HG02885 (cell line): ENCODE results near the gene PGS1.

Source experiments
- ATAC-seq: cut with Tn5 transposase; IDR thresholded peaks from one replicate; pipeline ENCODE4 v1.9.1; 2021; ENCODE audit warnings: mild to moderate bottlenecking; ENCODE audit not compliant: unreplicated experiment, poor library complexity

Gene PGS1

GRCh38 chr17:78345791-78346494, 32.5 kb upstream of the PGS1 start:
- no peak for ATAC-seq

DNA sequence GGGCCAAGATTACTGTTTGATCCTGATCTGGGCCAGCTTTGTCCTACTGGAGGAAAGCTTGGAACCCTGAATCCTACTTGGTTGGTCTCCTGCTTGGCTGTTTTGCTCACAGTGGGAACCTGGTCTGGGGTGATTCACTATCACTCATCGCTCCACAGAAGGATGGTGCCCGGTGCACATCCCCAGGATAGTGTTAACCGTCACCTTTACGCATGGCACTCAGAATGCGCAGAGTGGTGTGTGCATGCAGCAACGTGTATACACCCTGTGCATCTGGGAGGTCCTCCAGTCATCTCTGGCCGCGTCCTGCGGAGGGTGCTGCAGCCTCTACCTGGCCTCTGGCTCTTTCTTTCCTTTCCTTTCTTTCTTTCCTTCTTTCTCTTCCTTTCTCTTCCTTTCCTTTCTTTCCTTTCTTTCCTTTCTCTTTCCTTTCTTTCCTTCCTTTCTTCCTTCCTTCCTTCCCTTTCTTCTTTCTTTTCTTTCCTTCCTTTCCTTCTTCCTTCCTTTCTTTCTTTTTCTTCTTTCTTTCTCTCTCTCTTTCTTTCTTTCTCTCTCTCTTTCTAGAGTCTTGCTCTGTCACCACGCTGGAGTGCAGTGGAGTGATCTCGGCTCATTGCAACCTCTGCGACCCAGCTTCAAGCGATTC, 31.7 kb upstream of the PGS1 start:
- ATAC-seq, result no peak

DNA sequence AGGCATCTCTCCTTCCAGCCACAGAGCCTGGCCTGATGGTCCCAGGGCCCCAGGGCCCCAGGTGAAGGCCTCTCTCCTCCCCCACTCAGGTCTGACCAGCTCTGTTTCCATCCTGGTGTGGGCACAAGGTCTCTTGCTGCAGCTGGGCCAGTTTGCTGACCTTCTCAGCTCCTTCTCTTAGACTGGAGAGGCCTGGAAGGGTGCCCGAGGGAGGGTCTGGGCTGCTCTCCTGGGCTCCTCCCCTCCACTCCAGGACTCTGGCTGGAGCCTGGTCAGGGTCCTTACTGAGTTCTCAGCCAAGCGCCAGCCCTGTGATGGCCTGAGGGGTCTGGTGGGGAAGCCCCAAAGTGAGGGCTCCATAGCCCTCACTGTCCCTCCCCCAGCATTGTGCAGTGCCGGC, 31.0 kb upstream of the PGS1 start:
- ATAC-seq, result no peak

- no peak for ATAC-seq
These were observed 30.2 kb upstream of the PGS1 start for GRCh38 chr17:78348055-78348770.

DNA sequence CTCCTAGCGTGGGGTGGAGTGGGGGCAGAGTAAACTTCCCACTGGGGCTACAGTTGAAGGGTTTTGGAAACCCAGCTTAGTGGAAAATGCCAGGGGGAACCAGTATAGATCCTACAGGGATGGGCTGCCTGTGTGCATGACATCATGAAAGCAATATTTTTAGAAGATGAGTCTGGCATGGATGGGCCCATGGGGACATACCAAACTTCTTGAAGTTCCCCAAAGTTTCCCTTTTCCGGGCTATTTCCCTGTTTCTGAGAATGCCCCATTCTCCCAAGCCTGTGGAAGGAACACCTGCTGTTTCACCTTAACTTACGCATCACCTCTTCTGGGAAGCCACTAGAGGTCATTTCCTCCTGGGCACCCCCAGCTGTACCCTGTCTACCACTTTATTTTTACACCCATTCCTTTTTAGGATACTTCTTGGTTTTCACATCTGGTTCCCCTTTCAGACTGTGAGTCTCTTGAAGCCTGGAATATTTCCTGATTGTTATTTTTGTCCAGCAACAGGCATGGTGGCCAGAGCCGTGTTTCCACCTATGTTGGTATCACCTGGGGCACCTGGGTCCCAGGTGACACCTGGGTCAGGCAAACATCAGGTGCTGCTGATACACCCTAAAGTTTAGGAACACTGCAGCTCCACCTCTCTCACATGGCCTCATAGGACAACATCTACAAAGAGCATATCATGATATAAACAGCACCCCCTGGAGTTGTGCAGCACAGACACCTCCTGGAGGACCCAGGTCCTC, 28.4 kb upstream of the PGS1 start:
- ATAC-seq, result no peak

DNA sequence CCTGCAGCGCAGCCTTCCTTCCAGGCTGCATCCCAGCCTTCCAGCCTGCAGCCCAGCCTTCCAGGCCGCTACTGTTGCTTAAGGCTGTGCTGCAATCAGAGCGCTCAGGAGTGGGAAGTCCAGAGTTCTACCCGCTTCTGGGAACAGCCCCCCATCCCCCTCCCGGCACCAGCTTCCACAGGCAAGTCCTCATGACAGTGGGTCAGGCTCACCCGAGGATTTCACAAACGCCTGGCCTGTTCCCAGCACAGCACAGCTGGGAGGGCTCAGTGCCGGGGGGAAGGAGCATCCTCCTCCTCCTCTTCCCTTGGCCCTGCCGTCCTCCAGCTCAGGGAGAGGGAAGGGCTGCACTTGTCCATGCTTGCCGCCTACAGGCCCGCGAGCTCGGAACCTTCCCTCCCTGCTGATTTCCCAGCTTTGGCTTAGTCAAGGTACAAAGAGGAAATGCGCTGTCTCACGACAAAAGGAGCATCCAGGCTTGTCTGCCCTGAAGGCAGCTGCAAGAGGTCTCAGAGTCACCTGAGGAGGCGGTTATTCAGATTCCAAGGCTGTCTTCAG, 26.9 kb upstream of the PGS1 start:
- ATAC-seq, result no peak

DNA sequence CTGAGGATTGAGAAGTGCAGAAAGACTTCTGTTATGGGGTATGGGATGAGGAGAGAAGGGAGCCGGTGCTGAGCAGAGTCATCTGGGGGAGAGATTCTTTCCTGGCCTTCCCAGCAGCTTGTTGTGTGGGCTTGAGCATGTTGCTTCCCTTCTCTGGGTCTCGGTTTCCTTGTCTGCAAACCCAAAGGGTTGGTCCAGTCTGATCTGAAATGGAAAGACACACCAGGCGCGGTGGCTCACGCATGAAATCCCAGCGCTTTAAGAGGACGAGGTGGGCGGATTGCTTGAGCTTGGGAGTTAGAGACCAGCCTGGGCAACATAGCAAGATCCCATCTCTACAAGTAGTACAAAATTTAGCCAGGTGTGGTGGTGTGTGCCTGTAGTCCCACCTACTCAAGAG, 24.6 kb upstream of the PGS1 start:
- no peak for ATAC-seq

DNA sequence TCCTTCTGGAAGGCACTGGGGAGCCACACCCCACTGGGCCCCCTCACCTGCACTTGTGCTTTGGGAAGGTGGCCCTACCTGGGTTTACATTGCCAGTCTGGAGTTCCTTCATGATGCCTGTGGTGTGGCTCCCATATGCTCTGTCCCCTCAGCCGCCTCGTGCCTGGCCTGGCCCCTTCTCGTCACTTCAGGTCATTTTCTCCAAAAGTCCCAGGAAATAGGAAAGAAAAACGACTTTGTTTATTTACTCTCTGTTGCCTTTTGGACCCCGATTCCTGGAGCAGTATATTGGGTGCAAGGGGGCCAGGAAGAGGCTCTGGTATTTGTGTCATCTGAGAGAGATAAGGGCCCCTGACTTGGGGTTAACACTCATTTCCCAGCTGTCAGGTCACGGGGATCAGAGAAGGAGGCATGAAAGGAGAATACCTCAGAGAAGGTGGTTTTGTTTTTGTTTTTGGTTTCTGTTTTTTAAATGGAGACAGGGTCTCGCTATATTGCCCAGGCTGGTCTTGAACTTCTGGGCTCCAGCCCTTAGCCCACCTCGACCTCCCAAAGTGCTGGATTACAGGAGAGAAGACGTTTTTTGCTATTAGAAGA, 23.3 kb upstream of the PGS1 start:
- no peak for ATAC-seq

GRCh38 chr17:78355701-78356100, 22.7 kb upstream of the PGS1 start:
- ATAC-seq, result no peak

GRCh38 chr17:78356101-78356713, 22.2 kb upstream of the PGS1 start:
- peak; percentile 67 for ATAC-seq

GRCh38 chr17:78357177-78357586, 21.3 kb upstream of the PGS1 start:
- ATAC-seq, result no peak

DNA sequence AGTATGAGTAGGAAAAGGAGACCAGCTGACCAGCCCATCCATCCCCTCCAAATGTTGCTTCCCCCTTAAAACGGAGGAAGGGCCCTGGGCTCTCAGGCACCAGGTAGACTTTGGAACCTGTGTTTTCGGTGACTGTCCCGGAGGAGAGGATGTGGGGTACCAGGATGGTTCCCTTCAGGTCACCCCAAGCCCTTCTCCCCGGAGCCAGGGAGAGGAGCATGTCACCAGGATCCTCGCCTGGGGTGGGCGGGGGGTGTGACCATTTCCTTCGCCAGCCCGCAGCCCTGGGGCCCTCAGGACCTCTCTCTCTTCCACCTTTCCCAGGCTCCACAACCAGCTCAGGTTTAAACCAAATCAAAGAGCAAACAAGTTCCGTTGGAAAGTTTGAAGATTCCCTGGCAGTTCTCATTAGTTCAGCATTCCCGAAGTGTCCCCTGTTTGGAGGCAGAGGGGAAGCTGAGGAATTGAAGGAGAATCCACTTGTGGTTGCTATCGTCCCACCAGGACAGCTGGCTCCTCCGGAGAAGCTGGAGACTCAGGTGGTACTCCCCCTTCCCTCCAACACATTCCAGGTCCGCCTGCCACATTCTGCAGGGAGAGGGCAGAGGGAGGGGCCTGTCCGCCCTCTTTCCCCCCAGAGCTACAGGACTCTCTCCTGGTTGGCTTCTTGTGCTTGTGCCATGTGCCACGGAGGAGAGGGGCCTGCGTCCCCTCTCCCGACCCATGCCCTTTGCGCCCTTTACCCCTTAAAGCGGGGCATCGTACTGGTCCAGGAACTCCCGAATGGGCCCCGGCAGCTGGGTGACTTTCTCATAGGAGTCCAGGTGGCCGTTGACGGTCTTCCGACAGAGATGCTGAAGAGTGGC, 20.5 kb upstream of the PGS1 start:
- ATAC-seq, result no peak

DNA sequence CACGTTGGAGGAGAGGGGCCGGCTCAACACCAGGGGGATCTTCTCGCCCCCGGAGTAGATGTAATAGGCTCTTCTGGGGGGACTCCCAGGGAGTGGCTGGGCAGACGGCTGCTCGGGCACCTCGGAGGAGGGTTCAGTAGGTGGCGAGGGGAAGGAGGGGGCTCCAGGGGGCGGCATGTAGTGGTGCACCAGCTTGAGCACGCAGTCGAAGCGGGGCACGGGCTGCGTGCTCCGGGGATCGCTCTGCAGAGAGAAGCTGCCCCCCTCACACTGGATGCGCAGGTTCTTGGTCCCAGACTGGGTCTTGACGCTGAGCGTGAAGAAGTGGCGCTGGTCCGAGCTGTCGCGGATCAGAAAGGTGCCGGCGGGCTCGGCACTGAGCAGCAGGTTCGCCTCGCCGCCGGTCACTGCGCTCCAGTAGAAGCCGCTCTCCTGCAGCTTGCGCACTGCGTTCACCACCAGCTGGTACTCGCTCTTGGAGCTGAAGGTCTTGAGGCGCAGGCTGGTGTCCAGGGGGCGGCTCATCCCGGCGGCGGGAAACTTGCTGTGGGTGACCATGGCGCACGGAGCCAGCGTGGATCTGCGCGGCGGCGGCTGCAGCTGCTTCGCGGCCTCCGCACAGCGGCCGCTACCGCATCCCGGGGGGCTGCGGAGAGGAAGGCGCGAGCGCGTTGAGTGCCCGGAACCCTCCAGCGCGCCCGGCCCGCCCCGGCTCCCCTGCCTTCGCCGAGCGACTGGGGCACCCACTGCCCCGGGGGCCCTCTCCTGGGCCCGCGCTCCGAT, 19.7 kb upstream of the PGS1 start:
- no peak for ATAC-seq

- ATAC-seq, result no peak
These were observed 19.0 kb upstream of the PGS1 start for GRCh38 chr17:78359321-78359996.

DNA sequence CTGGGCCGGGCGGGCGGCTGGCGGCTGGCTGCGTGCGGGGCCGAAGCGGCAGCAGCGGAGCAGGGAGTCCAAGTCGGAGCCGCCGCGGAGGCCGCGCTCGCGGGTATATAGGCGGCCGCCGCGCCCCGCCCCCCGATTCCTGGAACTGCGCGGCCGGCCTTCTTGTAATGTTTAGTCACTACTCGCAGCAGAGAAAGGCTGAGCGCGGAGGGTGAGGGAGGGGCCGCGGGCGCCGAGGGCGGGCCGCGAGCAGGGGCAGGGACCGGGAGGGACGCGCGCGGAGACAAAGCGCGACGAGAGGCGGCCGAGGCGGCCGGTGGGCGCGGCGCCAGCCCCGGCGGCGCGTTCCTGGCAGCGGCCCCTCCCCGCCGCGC, 18.5 kb upstream of the PGS1 start, which contains the start of gene SOCS3:
TSS of gene SOCS3 (minus strand) at position 81 of the 374 bp plus-strand sequence. CDS start 982 bp downstream, outside the sequence.
- ATAC-seq, result peak; percentile 37

DNA sequence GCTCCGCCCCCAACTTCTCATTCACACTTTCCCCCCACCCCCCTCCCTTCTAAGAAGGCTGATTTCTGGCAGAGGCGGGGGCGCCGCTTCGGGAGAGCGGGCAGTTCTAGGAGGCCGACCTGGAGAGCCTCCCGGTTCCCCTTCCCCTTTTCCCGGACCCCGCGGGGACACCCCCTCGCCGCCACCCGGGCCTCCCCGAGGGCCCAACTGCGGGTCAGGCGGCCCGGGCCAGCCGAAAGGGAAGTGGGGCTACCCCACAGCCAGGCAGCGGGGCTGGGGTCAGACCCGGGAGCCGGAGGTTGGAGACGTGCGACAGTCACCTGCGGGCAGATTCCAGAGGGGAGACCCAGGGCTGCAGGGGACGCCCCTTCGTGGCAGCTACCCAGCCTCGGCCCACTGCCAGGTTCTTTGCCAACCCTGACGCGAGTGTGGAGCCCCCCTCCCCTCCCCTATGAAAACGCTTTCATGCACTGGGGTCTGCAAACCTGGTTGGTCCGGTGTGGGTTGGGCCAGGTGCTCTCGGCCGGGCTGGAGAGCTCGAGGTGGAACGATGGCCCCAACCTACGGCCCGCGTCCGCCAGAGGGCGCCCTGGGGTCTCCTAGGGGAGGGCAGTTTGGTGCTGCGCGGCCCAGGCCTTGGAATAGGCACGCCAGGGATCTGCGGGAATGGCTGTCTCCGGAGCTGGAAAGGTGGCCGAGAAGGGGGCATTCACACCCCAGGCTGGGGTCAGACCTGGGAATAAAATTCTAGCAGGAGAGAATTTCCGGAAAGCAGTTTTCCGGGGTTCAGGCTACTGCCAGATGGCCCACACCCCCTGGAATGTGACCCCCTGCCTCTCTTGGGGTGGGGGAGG, 17.9 kb upstream of the PGS1 start:
- peak; percentile 41 for ATAC-seq
